ENCODE data around the gene SAPCD2. TPM values are rescaled to one million over a fixed set of nuclear protein-coding genes. Genes with fewer than 3 reads are reported as not detected.

Gene SAPCD2
- total and polyA plus RNA-seq, 2 of the 4 experiments (the other 2 are of a cell fraction): 3.4 to 4.9 TPM

DNA sequence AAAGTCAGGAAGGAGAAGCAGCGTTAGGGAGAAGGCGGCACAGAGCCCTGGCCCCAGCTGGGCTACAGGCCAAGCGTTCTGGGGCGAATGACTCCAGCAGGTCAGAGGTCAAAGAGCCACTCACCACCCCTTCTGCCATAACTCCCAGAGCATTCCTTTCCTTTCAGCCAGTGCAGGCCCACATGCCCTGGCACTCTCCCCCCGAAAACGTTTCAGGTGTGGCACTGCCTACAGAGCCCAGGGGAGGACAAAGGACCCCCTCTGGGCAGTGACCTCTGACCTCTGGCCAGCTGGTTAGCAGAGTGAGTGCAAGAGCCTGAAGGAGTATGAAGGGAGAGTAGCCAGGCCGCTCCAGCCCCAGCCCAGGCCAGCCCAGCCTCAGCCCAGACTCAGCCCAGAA is 47.2 kb downstream of the SAPCD2 start:
- H3K14ac ChIP-seq (replicated peaks; ENCODE audit: low read depth, low read length): no peak overlapping the region
- intact Hi-C loops (cut with micrococcal nuclease) (no loop called here), dilution Hi-C loops (cut with HindIII; ENCODE audit: low sequenced_read_pairs, unreplicated experiment) (no loop called here), in situ Hi-C loops (cut with MboI; ENCODE audit: low sequenced_read_pairs) (no loop called here)
- TF ChIP-seq BHLHE40 (IDR thresholded peaks at IDR 0.05; ENCODE audit: low read depth, low read length): no peak
- TF ChIP-seq RFX5 (IDR thresholded peaks at IDR 0.05; ENCODE audit: low read depth, low read length): no peak
- TF ChIP-seq NFE2L2 (IDR thresholded peaks at IDR 0.05; ENCODE audit: low read depth, low read length): no peak
- TF ChIP-seq POLR2A (IDR thresholded peaks at IDR 0.05; ENCODE audit: low read depth, low read length): no peak
- TF ChIP-seq SMC3 (IDR thresholded peaks at IDR 0.05; ENCODE audit: low read depth, low read length): no peak
- no peak for TF ChIP-seq FOS (IDR thresholded peaks at IDR 0.05; ENCODE audit: low read depth, low read length)
- no peak for TF ChIP-seq RCOR1 (IDR thresholded peaks at IDR 0.05; ENCODE audit: insufficient replicate concordance, low read length)
- no peak for TF ChIP-seq MAFK (IDR thresholded peaks at IDR 0.05; ENCODE audit: low read depth, low read length)
- TF ChIP-seq RAD21 (IDR thresholded peaks at IDR 0.05; ENCODE audit: low read length): no peak
- no peak for TF ChIP-seq MAZ (IDR thresholded peaks at IDR 0.05; ENCODE audit: borderline replicate concordance, low read depth, low read length)
- peaks cover 4% of the 10 kb centered on the region; the same call in 1 of the 2 replicates for H3K9me1 ChIP-seq (ENCODE audit: insufficient read depth, low read length)
- no peak overlapping the region for H2BK15ac ChIP-seq (ENCODE audit: low read depth, low read length)
- DNase-seq: no peak
- H2AK5ac ChIP-seq (ENCODE audit: low read depth, low read length): no peak overlapping the region
- H2AK9ac ChIP-seq (replicated peaks; ENCODE audit: low read depth, low read length, poor library complexity): no peak overlapping the region
- no peak overlapping the region for H2BK120ac ChIP-seq (ENCODE audit: low read depth, low read length)
- ChIA-PET CTCF (no interaction called here), POLR2A (ENCODE audit: unreplicated experiment) (no interaction called here)
- no TSS peak for BruUV-seq (replicated peaks)
- H3K9ac ChIP-seq (ENCODE audit: low read depth, low read length): no peak overlapping the region
- H3K27me3 ChIP-seq (ENCODE audit: control insufficient read depth, insufficient read depth, low read length): no peaks in the 10 kb centered on the region
- H2BK20ac ChIP-seq (ENCODE audit: low read depth, low read length): no peak overlapping the region
- no peaks in the 10 kb centered on the region for H3K9me3 ChIP-seq (ENCODE audit: control insufficient read depth, insufficient read depth, low read length)
- no peaks in the 10 kb centered on the region; the same call in 1 of the 2 replicates for H4K20me1 ChIP-seq (ENCODE audit: insufficient read depth, low read length)
- WGBS, 2 experiments (ENCODE audit: extremely low coverage in 2 of 2, insufficient read length in 1 of 2): 67% methylated on average over 1 of the region's 7 CpGs; no CpG with 5 or more reads in 1 of the 2 experiments
- no peak overlapping the region for H4K5ac ChIP-seq (ENCODE audit: low read depth, low read length)
- H2AFZ ChIP-seq (replicated peaks; ENCODE audit: low read length, poor library complexity): no peak overlapping the region
- no peak overlapping the region for H3K23ac ChIP-seq (ENCODE audit: low read depth, low read length)
- no peak overlapping the region for H3K4me3 ChIP-seq (ENCODE audit: insufficient read depth, low read depth, low read length)
- no peak overlapping the region for H3K4me2 ChIP-seq (ENCODE audit: low read depth, low read length)
- no peak overlapping the region for H4K8ac ChIP-seq (ENCODE audit: low read depth in 2 of 2, low read length in 2 of 2)
- no peak overlapping the region for H2BK5ac ChIP-seq (ENCODE audit: low read depth, low read length, poor library complexity, severe bottlenecking)
- no peak overlapping the region for H4K91ac ChIP-seq (ENCODE audit: insufficient read depth, low read depth, low read length)
- H3K56ac ChIP-seq (ENCODE audit: extremely low read depth, insufficient read depth, low read length): no peak overlapping the region
- no peak overlapping the region for H3K4ac ChIP-seq (ENCODE audit: low read depth, low read length)
- H3K4me1 ChIP-seq (ENCODE audit: control insufficient read depth, insufficient read depth, low read length): peaks cover 5% of the 10 kb centered on the region
- no peak overlapping the region for H3K27ac ChIP-seq (ENCODE audit: insufficient read depth, low read length)
- H3K36me3 ChIP-seq (ENCODE audit: control insufficient read depth, insufficient read depth, low read length): peaks cover 3% of the 10 kb centered on the region; the same call in 1 of the 2 replicates
- ATAC-seq (ENCODE audit: low read depth): no peak
- peaks cover 0 to 7% of the 10 kb centered on the region in 2 experiments; a peak in 2 of 4 replicates for H3K79me1 ChIP-seq (ENCODE audit: low read depth in 1 of 2, low read length in 2 of 2)
- H3K18ac ChIP-seq (ENCODE audit: low read depth, low read length): no peak overlapping the region
